Activated naive CD4-positive, alpha-beta T cell treated with anti-CD3 and anti-CD28 coated beads, Interleukin-2, amount 50 U/mL, for 72 hours (primary cell): ENCODE data around the gene SYTL1. TPM values are rescaled to one million over a fixed set of nuclear protein-coding genes. Genes with fewer than 3 reads are reported as not detected.

Experiments used
- ATAC-seq, 2 donors: fragments of 150-1000 bp; cut with Tn5 transposase; 2 replicates each; pipeline ENCODE4 v1.10.0; 2021; ENCODE audit warnings: mild to moderate bottlenecking in 2 of 2, moderate library complexity in 2 of 2
- DNase-seq, 2 donors: peaks; one replicate each; pipeline ENCODE4 v3.0.0; 2021 to 2022; ENCODE audit warnings: low spot score in 2 of 2
- H3K27ac Mint-ChIP-seq, 2 donors: one replicate each; pipeline ENCODE4 v1.8.0; 2022; ENCODE audit warnings: mild to moderate bottlenecking in 2 of 2, mixed read lengths in 2 of 2
- H3K36me3 Mint-ChIP-seq, 2 donors: one replicate each; pipeline ENCODE4 v1.8.0; 2022; ENCODE audit warnings: mixed read lengths in 2 of 2
- H3K9me3 Mint-ChIP-seq, 2 donors: one replicate each; pipeline ENCODE4 v1.8.0; 2022; ENCODE audit warnings: mixed read lengths in 2 of 2
- total RNA-seq, 2 donors: library from RNA; stranded (reverse); gene quantifications; one replicate each; pipeline ENCODE4 v1.2.3, GENCODE V29; 2022

The SYTL1 gene
- total RNA-seq, 2 donors from 2014 or later: 15.6 to 35.1 TPM

DNA sequence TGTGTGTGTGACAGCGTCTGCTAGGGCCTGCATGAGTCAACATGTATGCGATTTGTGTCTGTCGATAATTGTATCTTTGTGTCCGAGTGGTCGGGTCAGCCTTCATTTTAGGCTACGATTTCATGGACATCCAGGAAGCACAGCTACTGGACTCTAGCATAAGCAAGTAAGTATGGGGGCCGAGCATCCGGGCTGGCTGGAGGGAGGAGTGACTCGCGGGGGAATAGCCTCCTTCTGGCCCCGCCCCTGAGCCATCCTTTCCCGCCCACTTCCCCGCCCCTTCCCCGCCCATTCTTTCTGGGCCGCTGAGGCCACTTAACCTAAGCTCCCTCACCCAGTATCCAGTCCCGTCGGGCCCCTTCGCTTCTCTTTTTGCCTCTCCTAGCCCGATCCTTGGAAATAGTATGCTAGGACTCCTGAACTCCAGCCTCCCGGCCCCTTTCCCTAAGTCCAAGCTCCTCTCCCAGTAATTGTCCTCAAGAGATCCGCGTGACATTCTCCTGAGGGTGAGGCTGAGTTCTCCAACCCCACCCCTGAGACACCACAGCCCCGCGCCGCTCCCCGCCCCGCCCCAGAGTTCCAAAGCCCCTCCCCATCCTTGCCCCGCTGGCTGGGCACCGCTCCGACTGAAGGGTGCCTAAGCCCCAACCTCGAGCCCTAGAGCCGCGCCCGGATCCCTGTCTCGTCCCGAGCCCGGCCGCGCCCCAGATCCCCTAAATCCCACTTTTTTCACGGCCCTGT is 23.7 kb downstream of the SYTL1 start:
- H3K27ac Mint-ChIP-seq: peak overlapping the region in 1 of 2 donors; percentile 93
- no peaks in the 10 kb centered on the region for H3K36me3 Mint-ChIP-seq
- peak; percentile 70 to 71 for DNase-seq
- peak; percentile 75 to 81 for ATAC-seq
- no peaks in the 10 kb centered on the region for H3K9me3 Mint-ChIP-seq

DNA sequence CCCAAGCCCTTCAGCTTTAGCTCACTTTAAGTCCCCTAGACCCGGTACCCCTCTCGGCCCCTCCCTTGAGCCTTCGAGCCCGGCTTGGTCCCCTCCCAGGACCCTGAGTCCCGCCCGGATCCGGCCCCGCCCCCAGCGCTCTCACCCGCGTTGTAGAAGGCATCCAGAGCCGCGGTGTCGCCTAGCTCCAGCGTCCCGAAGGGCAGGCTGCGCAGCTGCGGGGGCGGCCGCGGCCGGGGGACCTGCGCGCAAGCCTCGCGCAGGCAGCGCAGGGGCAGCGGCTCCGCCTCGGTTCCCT is 24.2 kb downstream of the SYTL1 start:
- Mint-ChIP-seq H3K27ac (peak overlapping the region in 1 of 2 donors; percentile 93), H3K9me3 (no peaks in the 10 kb centered on the region), H3K36me3 (no peaks in the 10 kb centered on the region)
- ATAC-seq (peak; percentile 75 to 82), DNase-seq (peak; percentile 77 to 88)

DNA sequence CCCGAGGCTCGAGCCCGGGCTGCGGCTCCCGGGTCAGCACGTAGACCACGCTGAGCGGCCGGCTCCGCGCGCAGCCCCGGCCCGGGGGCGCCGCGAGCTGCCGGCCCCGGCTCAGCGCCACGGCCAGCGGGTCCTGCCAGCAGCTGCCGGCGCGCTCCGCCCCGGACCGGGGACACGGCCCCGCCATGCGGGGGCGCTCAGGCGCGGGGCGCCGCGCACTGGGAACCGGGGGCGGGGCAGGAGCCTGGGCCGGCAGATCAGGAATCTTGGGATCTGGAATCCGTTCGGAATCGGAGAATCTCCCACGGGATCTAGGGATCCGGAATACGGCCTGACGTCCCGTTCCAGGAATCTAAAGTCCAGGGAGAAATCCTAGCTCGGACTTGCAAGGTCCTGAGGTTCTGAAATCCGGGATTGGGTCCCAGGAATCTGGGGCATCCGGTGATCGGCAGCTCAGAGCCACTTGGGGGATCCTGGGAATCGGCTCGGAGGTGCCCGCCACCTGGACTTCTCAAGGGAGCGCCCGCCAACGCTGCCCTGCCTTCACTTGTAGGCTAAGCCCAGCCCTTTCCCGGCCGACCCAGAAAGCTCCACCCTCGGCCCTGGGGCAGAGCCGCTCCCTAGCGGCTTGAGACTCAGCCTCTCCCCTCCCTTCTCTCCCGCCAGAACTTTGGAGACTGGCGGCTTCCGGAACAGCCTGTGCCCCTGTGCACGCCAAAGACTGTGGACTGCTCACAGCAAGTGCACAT is 24.8 kb downstream of the SYTL1 start, which contains the start of gene MAP3K6:
MAP3K6 (minus strand) TSS at position 551 of the 749 bp plus-strand sequence; CDS start at position 187, 364 bp downstream.
- DNase-seq (peak in 1 of 2 donors; percentile 70), ATAC-seq (peak in 1 of 2 donors; percentile 54)
- Mint-ChIP-seq H3K27ac (peak within 1 kb of the TSS in 1 of 2 donors; percentile 93), H3K9me3 (no peaks in the 10 kb centered on the region), H3K36me3 (no peaks in the 10 kb centered on the region)

DNA sequence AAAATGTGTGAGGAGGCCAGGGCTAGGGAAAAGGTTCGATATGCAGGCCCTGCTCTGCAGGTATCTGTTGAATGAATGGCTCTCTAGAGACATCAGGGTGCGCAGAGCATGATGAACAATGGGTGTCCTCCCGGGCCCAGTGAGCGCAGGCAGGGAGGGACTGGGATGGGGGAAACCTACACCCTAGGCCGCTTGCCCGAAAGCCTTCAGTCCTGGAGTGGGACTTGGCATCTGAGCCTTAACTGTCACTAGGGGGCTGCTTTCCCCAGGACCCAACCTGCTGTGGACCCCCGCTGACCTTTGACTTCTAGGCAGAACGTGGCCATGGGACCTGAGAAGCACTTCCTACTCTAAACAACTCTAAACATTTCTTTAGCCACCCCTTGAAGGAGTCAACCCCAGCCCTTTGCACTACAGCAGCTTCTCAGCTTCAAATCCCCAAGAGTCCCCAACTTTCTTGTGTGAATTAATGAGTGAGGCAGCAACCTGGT is 25.4 kb downstream of the SYTL1 start:
- Mint-ChIP-seq H3K27ac (no peak overlapping the region), H3K9me3 (no peaks in the 10 kb centered on the region), H3K36me3 (no peaks in the 10 kb centered on the region)
- no peak for ATAC-seq
- DNase-seq: no peak

DNA sequence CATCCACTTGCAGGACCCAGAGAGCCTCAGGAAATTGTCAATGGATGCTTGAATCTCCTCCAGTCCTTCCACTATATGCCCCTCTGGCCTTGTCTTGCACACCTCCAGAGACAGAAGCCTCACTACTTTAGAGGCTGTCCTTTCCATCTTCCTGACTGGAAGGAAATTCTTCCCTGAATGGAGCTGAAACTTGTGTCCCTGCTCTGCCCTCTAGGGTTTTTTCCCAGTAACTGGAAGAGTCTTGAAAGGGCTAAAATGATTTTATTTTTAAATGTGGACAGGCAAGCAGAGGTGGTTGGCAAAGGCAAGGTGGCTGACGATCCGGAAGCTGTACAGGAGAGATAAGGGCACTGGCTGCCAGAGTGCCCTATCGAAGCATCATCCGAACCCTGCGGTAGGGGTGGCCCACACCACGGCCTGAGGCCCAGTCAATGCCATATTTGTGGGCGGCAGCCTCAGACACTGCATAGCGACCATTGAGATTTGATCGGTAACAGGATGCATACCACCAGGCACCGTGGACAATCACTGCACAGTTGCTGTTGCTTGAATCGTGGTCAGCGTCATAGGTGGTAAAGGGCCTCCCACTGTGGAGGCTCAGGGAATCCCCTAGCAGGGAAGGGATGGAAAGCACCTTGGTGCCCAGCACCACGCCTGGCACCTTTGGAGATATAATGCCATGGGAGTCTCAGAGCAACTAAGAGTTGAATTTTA is 27.2 kb downstream of the SYTL1 start:
- no peak for ATAC-seq
- no peaks in the 10 kb centered on the region for H3K36me3 Mint-ChIP-seq
- H3K9me3 Mint-ChIP-seq: no peaks in the 10 kb centered on the region
- no peak for DNase-seq
- no peak overlapping the region for H3K27ac Mint-ChIP-seq

DNA sequence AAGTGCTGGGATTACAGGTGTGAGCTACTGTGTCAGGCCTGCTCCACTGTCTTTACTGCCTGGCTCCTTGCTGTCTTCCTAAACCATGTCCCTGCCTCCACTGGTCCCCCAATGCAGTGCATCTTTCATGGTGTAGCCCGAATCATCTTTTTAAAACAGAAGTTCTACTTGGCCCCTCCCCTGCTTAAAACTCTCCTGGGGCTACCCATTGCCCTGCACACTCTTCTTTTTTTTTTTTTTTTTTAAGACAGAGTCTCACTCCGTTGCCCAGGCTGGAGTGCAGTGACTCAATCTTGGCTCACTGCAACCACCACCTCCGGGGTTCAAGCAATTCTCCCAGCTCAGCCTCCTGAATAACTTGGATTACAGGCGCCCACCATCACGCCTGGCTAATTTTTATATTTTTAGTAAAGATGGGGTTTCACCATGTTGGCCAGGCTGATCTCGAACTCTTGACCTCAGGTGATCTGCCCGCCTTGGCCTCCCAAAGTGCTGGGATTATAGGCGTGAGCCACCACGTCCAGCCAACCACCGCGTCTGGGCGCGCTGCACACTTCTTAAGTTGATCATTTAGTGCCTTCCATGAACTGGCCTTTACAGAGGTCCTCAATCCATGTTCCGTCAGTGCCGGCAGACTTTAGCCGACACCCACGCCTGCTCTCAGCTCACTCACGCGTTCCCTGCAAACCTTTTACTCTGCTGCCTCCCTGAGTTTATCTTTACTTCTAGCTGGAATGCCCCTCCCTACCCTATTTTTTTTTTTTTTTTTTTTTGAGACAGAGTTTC is 30.4 kb downstream of the SYTL1 start:
- no peak for DNase-seq
- H3K36me3 Mint-ChIP-seq: no peaks in the 10 kb centered on the region
- no peak for ATAC-seq
- H3K27ac Mint-ChIP-seq: peak overlapping the region in 1 of 2 donors; percentile 29
- no peaks in the 10 kb centered on the region for H3K9me3 Mint-ChIP-seq

DNA sequence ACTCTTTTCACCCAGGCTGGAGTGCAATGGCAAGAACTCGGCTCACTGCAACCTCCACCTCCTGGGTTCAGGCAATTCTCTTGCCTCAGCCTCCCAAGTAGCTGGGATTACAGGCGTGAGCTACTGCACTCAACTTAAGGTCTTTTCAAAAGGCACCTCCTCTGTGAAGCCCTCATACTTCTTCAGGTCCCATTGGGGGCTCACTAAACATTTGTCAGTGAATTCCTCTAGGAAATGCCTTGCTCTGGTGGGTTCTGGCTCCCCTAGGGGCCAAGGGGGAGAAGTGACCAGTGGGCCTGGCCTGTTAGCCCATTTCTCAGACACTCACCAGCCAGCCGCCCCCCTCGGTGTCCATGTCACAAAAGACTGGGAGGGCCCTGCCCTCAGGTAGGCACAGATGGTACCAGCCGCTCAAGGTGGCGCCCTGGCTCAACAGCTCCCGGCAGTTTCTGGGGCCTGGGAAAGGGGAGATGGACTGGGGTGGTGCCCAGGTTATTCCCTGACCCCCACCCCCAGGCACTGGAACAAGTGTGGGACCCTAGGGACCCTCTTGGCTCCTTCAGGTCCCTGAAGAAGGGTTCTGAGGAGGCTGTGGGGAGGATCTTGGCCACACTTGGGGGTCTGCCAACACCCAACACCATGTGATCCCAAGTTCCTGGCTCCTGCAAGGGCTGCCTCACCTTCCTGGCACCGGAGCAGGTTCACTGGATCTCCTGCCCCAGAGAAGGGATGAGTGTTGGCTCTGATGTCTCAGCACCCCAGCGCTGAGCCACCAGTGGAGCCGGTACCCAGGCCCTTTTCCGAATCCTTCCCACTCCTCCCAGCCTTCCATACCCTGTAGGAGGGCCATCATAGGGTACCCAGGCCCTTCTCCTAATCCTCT is 31.2 kb downstream of the SYTL1 start:
- Mint-ChIP-seq H3K36me3 (no peaks in the 10 kb centered on the region), H3K27ac (peak overlapping the region in 1 of 2 donors; percentile 29), H3K9me3 (no peaks in the 10 kb centered on the region)
- DNase-seq (no peak), ATAC-seq (no peak)

DNA sequence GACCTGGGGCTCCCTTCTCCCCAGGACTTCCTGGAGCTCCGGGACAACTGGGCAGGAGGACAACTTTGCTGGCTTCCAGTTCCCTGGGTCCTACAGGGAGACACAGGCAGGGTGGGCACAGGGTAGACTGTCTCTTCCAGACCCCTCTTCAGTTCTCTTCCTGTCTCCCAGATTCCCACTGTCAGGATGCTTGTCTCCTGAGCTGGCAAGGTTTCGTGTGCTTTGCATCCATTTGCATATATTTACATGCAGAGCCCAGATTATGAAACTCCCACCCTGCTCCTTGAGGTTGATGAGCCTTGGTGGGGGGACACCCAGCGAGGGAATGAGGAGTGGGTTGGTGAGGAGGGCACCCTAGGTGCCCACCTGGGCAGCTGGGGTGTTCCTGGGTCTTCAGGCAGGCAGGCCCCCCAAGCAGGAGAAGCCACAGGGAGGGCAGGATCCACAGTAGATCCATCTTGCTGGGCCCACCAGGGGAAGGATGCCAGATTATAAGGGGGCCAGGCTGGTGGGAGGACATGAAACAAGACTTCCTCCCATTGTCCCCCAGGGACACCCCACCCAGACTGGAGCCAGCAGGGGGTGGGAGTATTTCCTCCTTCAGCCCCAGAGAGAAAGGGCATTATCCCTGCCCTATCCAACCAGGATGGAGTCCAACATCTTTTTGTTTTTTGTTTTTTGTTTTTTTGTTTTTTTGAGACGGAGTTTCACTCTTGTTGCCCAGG is 32.7 kb downstream of the SYTL1 start, which contains the start of gene FCN3:
FCN3 (minus strand) TSS at position 463 of the 725 bp plus-strand sequence; CDS start at position 457, 6 bp downstream.
- H3K9me3 Mint-ChIP-seq: no peaks in the 10 kb centered on the region
- ATAC-seq: no peak
- no peaks in the 10 kb centered on the region for H3K36me3 Mint-ChIP-seq
- no peak for DNase-seq
- peak within 1 kb of the TSS in 1 of 2 donors; percentile 8 for H3K27ac Mint-ChIP-seq

DNA sequence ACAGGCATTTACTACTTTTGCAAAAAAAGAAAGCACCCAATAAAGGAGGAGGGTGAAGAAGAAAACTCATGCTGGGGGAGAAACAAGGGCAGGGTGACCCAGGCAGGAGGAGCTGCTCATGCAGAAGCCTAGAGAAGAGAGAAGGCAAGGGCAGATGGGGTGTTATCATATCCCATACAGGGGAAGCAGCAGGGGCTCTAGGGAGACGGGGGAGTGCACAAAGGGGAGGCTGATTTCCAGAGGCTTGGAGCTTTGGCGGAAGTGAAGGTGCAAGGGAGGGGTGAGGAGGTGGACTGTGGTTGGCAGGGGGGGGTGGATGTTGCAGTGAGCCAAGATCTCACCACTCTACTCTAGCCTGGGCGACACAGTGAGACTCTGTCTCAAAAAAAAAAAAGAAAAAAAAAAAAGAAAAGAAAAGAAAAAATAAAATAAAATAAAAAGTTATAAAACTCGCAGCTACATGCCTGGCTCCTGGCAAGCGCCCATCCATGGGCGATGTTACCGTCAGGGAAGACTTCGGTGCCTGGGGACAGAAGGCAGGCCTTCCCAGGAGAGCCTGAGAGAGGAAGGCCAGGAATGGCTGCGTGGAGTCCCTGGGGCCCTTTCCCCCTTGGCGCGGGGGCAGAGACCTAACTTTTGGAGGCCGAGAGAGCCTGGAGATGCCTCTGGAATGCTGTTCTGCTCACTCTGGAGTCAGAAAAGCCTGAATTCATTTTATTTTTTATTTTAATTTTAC is 36.1 kb downstream of the SYTL1 start:
- no peak for DNase-seq
- no peaks in the 10 kb centered on the region for H3K9me3 Mint-ChIP-seq
- H3K27ac Mint-ChIP-seq: no peak overlapping the region
- no peaks in the 10 kb centered on the region for H3K36me3 Mint-ChIP-seq
- ATAC-seq: no peak

DNA sequence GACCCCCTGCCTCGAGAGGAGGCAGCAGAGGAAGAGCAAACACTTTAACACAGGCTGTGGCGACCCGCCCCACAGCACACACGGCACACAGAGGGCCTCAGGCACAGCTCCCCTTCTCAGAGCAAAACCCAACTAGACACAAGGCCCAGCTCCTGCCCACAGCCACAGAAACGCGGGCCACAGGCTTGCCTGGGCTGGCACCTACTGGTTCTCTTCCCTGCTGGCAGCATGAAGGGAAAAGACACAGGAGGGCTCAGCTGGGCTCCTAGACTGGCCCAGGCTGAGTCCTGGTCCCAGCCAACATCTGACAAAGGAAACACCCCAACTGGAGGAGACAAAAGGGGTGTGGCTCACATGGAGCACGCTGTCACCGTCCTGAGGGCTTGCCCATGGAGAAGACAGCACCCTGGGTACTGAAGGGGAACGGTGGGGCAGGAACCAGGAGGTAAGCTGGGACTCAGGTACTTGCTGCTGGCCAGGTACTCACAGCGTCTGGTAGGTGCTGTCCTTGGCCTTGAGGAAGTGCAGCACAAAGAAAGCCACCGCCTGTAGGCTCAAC is 37.8 kb downstream of the SYTL1 start:
- no peak for ATAC-seq
- Mint-ChIP-seq H3K27ac (no peak overlapping the region), H3K9me3 (no peaks in the 10 kb centered on the region), H3K36me3 (no peaks in the 10 kb centered on the region)
- DNase-seq: no peak

DNA sequence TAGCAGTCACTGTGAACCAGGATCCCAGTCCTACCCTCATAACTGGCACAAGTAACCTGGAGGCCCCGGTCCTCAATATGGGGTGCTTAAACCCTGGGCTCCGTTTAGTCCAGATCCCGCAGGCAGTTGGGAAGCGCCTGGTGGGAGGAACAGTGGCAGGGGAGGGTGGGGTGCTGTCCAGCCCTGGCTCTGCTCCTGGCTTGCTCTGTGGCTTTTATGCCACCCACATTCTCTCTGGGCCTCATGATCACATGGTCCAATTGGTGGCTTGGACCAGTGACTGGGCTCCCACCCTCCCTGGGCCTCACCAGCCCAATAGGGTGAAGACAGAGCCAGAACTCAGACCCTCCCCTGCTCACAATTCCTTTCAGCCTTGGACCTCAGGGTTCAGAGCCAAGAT is 38.4 kb downstream of the SYTL1 start:
- ATAC-seq: no peak
- DNase-seq: no peak
- Mint-ChIP-seq H3K27ac (peak overlapping the region in 1 of 2 donors; percentile 72), H3K9me3 (no peaks in the 10 kb centered on the region), H3K36me3 (no peaks in the 10 kb centered on the region)

DNA sequence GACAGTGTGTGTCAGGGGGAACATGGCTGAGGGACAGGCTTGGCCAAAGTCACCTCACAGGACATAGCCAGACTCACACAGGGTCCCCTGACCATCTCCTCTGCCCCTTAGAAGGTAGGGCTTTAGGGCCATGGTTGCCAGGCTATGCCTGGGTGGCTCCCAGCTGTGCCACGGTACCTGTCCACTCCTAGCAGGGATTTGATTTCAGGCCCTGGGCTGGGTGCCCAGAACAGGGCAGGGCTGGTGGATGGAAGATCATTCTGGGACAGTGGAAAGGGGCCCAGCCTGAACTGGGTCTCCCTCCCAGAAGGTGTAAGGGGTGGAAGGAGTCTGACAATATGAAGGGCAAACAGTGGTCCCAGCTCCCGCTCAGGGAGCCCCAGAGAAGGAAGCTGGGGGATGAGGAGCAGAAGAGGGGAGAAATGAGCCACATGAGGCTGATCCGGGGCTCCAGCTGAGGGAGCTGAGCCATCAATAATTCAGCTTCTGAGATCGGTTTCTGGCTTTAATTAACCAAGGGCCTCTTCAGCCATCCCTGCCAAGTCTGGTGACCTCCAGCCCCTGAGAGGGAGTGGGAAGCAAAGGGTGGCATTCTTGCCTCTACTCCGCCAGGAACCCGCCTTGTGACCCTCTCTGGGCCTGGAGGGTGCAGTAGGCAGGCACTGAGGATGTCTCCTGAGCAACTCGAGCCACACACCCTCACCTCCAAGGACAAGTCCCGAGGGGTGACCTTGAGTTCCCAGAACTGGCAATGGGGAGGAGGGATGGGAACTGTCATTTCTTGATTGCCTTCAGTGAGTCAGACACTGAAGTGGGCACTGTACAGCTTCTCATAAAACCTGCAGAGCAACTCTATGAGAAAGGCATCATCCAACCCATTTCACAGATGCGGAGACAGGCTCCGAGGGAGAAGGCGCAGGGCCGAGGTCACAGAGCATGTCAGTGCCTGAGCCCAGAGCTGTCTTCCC is 39.2 kb downstream of the SYTL1 start:
- no peak for ATAC-seq
- no peaks in the 10 kb centered on the region for H3K36me3 Mint-ChIP-seq

More for the DNA sequence above, 39.2 kb downstream of the SYTL1 start:
- Mint-ChIP-seq H3K27ac (peak overlapping the region in 1 of 2 donors; percentile 72), H3K9me3 (no peaks in the 10 kb centered on the region)
- DNase-seq: no peak
